Measurements from ENCODE around the gene IMMP2L. TPM values are rescaled to one million over a fixed set of nuclear protein-coding genes. Genes with fewer than 3 reads are reported as not detected.

The IMMP2L gene
- total RNA-seq, 4 donors from 2014 or later: 13.5 to 23.7 (median 18.3) TPM

- no peaks in the 10 kb centered on the region for H3K27me3 ChIP-seq
- DNase-seq (ENCODE audit: low spot score in 2 of 2): no peak
- H3K4me3 ChIP-seq: no peak overlapping the region
- H3K27ac ChIP-seq: no peak overlapping the region
- H3K9me3 ChIP-seq: no peaks in the 10 kb centered on the region
- TF ChIP-seq, protein P1, sequence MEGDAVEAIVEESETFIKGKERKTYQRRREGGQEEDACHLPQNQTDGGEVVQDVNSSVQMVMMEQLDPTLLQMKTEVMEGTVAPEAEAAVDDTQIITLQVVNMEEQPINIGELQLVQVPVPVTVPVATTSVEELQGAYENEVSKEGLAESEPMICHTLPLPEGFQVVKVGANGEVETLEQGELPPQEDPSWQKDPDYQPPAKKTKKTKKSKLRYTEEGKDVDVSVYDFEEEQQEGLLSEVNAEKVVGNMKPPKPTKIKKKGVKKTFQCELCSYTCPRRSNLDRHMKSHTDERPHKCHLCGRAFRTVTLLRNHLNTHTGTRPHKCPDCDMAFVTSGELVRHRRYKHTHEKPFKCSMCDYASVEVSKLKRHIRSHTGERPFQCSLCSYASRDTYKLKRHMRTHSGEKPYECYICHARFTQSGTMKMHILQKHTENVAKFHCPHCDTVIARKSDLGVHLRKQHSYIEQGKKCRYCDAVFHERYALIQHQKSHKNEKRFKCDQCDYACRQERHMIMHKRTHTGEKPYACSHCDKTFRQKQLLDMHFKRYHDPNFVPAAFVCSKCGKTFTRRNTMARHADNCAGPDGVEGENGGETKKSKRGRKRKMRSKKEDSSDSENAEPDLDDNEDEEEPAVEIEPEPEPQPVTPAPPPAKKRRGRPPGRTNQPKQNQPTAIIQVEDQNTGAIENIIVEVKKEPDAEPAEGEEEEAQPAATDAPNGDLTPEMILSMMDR (IDR thresholded peaks at IDR 0.05): no peak
- TF ChIP-seq POLR2A (IDR thresholded peaks at IDR 0.05) (no peak), EP300 (IDR thresholded peaks at IDR 0.05) (no peak)
- H3K36me3 ChIP-seq: no peaks in the 10 kb centered on the region
- H3K4me1 ChIP-seq: no peaks in the 10 kb centered on the region
Observed at GRCh38 chr7:111160297-111160696, 402.0 kb downstream of the IMMP2L start.

GRCh38 chr7:111159426-111159825, 402.9 kb downstream of the IMMP2L start:
- no peaks in the 10 kb centered on the region for H3K9me3 ChIP-seq
- H3K27me3 ChIP-seq: no peaks in the 10 kb centered on the region
- no peak for DNase-seq (ENCODE audit: low spot score in 2 of 2)
- H3K27ac ChIP-seq: no peak overlapping the region
- no peaks in the 10 kb centered on the region for H3K4me1 ChIP-seq
- TF ChIP-seq, protein P1 (IDR thresholded peaks at IDR 0.05): no peak
- no peak for TF ChIP-seq POLR2A (IDR thresholded peaks at IDR 0.05)
- H3K36me3 ChIP-seq: no peaks in the 10 kb centered on the region
- H3K4me3 ChIP-seq: no peak overlapping the region

DNA sequence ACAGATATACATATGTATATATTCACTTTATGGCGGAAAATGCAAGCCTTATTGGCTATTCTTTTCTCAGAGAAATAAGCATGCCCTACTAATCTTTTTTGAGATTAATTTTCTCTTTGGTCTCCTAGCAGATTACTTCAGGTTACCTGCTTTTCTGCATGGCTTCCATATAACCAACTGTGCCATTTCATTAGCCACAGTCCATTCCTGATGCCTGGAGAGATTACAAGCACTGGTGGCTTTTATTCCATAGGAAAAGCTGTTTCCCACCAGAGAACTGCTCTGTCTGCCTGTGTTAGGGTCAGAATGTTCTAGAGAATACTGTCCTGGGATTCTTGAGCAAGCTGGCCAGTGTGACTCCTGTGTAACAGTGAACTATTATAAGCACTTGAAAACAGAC, 411.6 kb downstream of the IMMP2L start:
- WGBS, 2 donors: 91 to 98% methylated on average over 1 of the region's 1 CpG
- H3K27ac ChIP-seq: no peak overlapping the region
- H3K9me3 ChIP-seq: no peaks in the 10 kb centered on the region
- no peak for TF ChIP-seq EP300 (IDR thresholded peaks at IDR 0.05)
- peaks cover 0 to 7% (median 0%) of the 10 kb centered on the region in 4 donors for H3K4me1 ChIP-seq
- no peaks in the 10 kb centered on the region for H3K27me3 ChIP-seq
- no peak for DNase-seq (ENCODE audit: low spot score in 2 of 2)
- no peaks in the 10 kb centered on the region for H3K36me3 ChIP-seq
- no peak overlapping the region for H3K4me3 ChIP-seq

- H3K4me3 ChIP-seq: no peak overlapping the region
- H3K9me3 ChIP-seq: no peaks in the 10 kb centered on the region
- 87 to 92% methylated on average over 6 of the region's 6 CpGs for WGBS, 2 donors
- no peaks in the 10 kb centered on the region for H3K27me3 ChIP-seq
- no peak for DNase-seq (ENCODE audit: low spot score in 2 of 2)
- peaks cover 0 to 17% (median 0%) of the 10 kb centered on the region in 4 donors for H3K4me1 ChIP-seq
- H3K27ac ChIP-seq: no peak overlapping the region
- TF ChIP-seq POLR2A (IDR thresholded peaks at IDR 0.05): no peak
- TF ChIP-seq EP300 (IDR thresholded peaks at IDR 0.05): no peak
- TF ChIP-seq, protein P1 (IDR thresholded peaks at IDR 0.05): no peak
- H3K36me3 ChIP-seq: no peaks in the 10 kb centered on the region
Observed at GRCh38 chr7:111147708-111148533, 414.4 kb downstream of the IMMP2L start.

GRCh38 chr7:111146136-111146535, 416.2 kb downstream of the IMMP2L start:
- no peaks in the 10 kb centered on the region for H3K36me3 ChIP-seq
- peaks cover 0 to 17% (median 0%) of the 10 kb centered on the region in 4 donors for H3K4me1 ChIP-seq
- no peak overlapping the region for H3K27ac ChIP-seq
- no peaks in the 10 kb centered on the region for H3K9me3 ChIP-seq
- H3K4me3 ChIP-seq: no peak overlapping the region
- DNase-seq (ENCODE audit: low spot score in 2 of 2): no peak
- no peaks in the 10 kb centered on the region for H3K27me3 ChIP-seq
- TF ChIP-seq POLR2A (IDR thresholded peaks at IDR 0.05) (no peak), EP300 (IDR thresholded peaks at IDR 0.05) (no peak)
- TF ChIP-seq, protein P1 (IDR thresholded peaks at IDR 0.05): no peak
